Measurements from ENCODE around the gene RSPRY1. TPM values are rescaled to one million over a fixed set of nuclear protein-coding genes. Genes with fewer than 3 reads are reported as not detected.
A peak's percentile ranks its signal among the peaks of the same experiment; 100 is the strongest.

RSPRY1 gene
- total RNA-seq, 1 experiment from 2014 or later: 24.9 TPM

GRCh38 chr16:57153841-57154240 lies 32.3 kb upstream of the RSPRY1 start:
- H3K4me1 ChIP-seq (ENCODE audit: control insufficient read depth in 1 of 2, insufficient read depth in 2 of 2, low read length in 2 of 2): no peaks in the 10 kb centered on the region
- no peak overlapping the region for H3K4me3 ChIP-seq (replicated peaks in 1 of 2; ENCODE audit: low read depth in 1 of 2, low read length in 2 of 2)
- no peak overlapping the region for H2AFZ ChIP-seq (ENCODE audit: low read depth, low read length, poor library complexity, severe bottlenecking)
- DNase-seq (ENCODE audit: low read depth, low spot score): no peak
- POLR2A ChIA-PET: no interaction called here
- TF ChIP-seq FOSL1 (IDR thresholded peaks at IDR 0.05; ENCODE audit: low read depth) (no peak), MAX (IDR thresholded peaks at IDR 0.05) (no peak), EZH2phosphoT487 (IDR thresholded peaks at IDR 0.05; ENCODE audit: borderline replicate concordance) (no peak), SIN3A (IDR thresholded peaks at IDR 0.05; ENCODE audit: low read depth) (no peak), REST (IDR thresholded peaks at IDR 0.05; ENCODE audit: low read depth) (no peak), ATF3 (IDR thresholded peaks at IDR 0.05) (no peak), EGR1 (IDR thresholded peaks at IDR 0.05; ENCODE audit: low read depth) (no peak), ELF1 (IDR thresholded peaks at IDR 0.05; ENCODE audit: borderline replicate concordance, low read depth) (no peak), SRF (IDR thresholded peaks at IDR 0.05; ENCODE audit: low read depth) (no peak), CTCF (IDR thresholded peaks at IDR 0.05 in 2 of 3, conservative IDR thresholded peaks at IDR 0.05 in 1 of 3; ENCODE audit: borderline replicate concordance in 1 of 3, insufficient read depth in 1 of 3, low read depth in 2 of 3, low read length in 2 of 3) (no peak), JUND (IDR thresholded peaks at IDR 0.05) (no peak), POLR2A (IDR thresholded peaks at IDR 0.05; ENCODE audit: borderline replicate concordance, extremely low read depth, insufficient read depth, insufficient read length) (no peak), CEBPB (IDR thresholded peaks at IDR 0.05; ENCODE audit: low read depth) (no peak), CBX3 (IDR thresholded peaks at IDR 0.05; ENCODE audit: low read depth) (no peak), ZFX (IDR thresholded peaks at IDR 0.05) (no peak), POLR2AphosphoS5 (IDR thresholded peaks at IDR 0.05; ENCODE audit: low read depth, low read length) (no peak), YY1 (IDR thresholded peaks at IDR 0.05; ENCODE audit: extremely low read depth, insufficient replicate concordance, low read depth, low read length) (no peak), SP1 (IDR thresholded peaks at IDR 0.05; ENCODE audit: low read depth) (no peak), TCF7L2 (IDR thresholded peaks at IDR 0.05; ENCODE audit: borderline replicate concordance, extremely low read depth, insufficient read depth, insufficient read length) (no peak)
- H3K4me2 ChIP-seq (ENCODE audit: low read length): no peak overlapping the region
- no peak overlapping the region for H3K27ac ChIP-seq (ENCODE audit: low read depth, low read length)
- H4K20me1 ChIP-seq (ENCODE audit: insufficient read depth): no peaks in the 10 kb centered on the region
- RAD21 ChIA-PET (ENCODE audit: low non-redundant PET in 1 of 2, low total read pairs in 2 of 2, uncharacterized antibody in 2 of 2, unreplicated experiment in 2 of 2): no interaction called here
- peaks cover 21 to 24% of the 10 kb centered on the region in 2 experiments; a peak in 3 of 4 replicates for H3K36me3 ChIP-seq (ENCODE audit: control insufficient read depth in 1 of 2, insufficient read depth in 2 of 2, low read length in 2 of 2)
- no peaks in the 10 kb centered on the region for H3K79me2 ChIP-seq (ENCODE audit: insufficient read depth, low read length)
- BruUV-seq (replicated peaks): TSS peak; percentile 49
- H3K9ac ChIP-seq (ENCODE audit: low read length): no peak overlapping the region
- no peaks in the 10 kb centered on the region for H3K9me3 ChIP-seq (ENCODE audit: control insufficient read depth in 1 of 2, insufficient read depth in 1 of 2, low read depth in 1 of 2, low read length in 2 of 2)
- H3K27me3 ChIP-seq (ENCODE audit: insufficient read depth, low read length): no peaks in the 10 kb centered on the region
- ATAC-seq: no peak
- intact Hi-C loops (cut with micrococcal nuclease): no loop called here
- no peaks in the 10 kb centered on the region for H3K9me2 ChIP-seq (ENCODE audit: insufficient read depth)
- CTCF ChIA-PET: no interaction called here

Data from HCT116 (cell line).